Measurements from ENCODE around the gene RIPOR3.

The RIPOR3 gene

GRCh38 chr20:50690650-50691572 lies at the start of gene RIPOR3:
Gene RIPOR3, minus strand, starts transcription at chr20:50691542. Its CDS starts 414 bp downstream, at chr20:50691128.
- no peak for DNase-seq (ENCODE audit: extremely low read depth in 1 of 2, low read depth in 1 of 2)

GRCh38 chr20:50737352-50737751 lies 46.0 kb upstream of the RIPOR3 start:
- DNase-seq (ENCODE audit: extremely low read depth in 1 of 2, low read depth in 1 of 2): no peak

- no peak for DNase-seq (ENCODE audit: extremely low read depth in 1 of 2, low read depth in 1 of 2)
These were observed 44.5 kb upstream of the RIPOR3 start for GRCh38 chr20:50735813-50736212.

- no peak for DNase-seq (ENCODE audit: extremely low read depth in 1 of 2, low read depth in 1 of 2)
These were observed 43.7 kb upstream of the RIPOR3 start for GRCh38 chr20:50734730-50735679.

GRCh38 chr20:50733644-50734349 lies 42.5 kb upstream of the RIPOR3 start:
- DNase-seq (ENCODE audit: extremely low read depth in 1 of 2, low read depth in 1 of 2): no peak

- DNase-seq (ENCODE audit: extremely low read depth in 1 of 2, low read depth in 1 of 2): no peak
These were observed 40.8 kb upstream of the RIPOR3 start for GRCh38 chr20:50731930-50732690.

GRCh38 chr20:50731055-50731929 lies 40.0 kb upstream of the RIPOR3 start, which contains the start of gene PARD6B:
Gene PARD6B, plus strand, starts transcription at chr20:50731580. Its CDS starts 207 bp downstream, at chr20:50731787.
- peak; percentile 99 for DNase-seq (ENCODE audit: extremely low read depth in 1 of 2, low read depth in 1 of 2)

- no peak for DNase-seq (ENCODE audit: extremely low read depth in 1 of 2, low read depth in 1 of 2)
These were observed 39.4 kb upstream of the RIPOR3 start for GRCh38 chr20:50730765-50731054.

- no peak for DNase-seq (ENCODE audit: extremely low read depth in 1 of 2, low read depth in 1 of 2)
These were observed 38.8 kb upstream of the RIPOR3 start for GRCh38 chr20:50729901-50730764.

GRCh38 chr20:50728981-50729874 lies 37.9 kb upstream of the RIPOR3 start:
- DNase-seq (ENCODE audit: extremely low read depth in 1 of 2, low read depth in 1 of 2): no peak

- DNase-seq (ENCODE audit: extremely low read depth in 1 of 2, low read depth in 1 of 2): no peak
These were observed 37.2 kb upstream of the RIPOR3 start for GRCh38 chr20:50728486-50728980.

- no peak for DNase-seq (ENCODE audit: extremely low read depth in 1 of 2, low read depth in 1 of 2)
These were observed 36.6 kb upstream of the RIPOR3 start for GRCh38 chr20:50727792-50728485.

GRCh38 chr20:50726955-50727791 lies 35.8 kb upstream of the RIPOR3 start:
- no peak for DNase-seq (ENCODE audit: extremely low read depth in 1 of 2, low read depth in 1 of 2)

GRCh38 chr20:50725724-50726005 lies 34.3 kb upstream of the RIPOR3 start:
- DNase-seq (ENCODE audit: extremely low read depth in 1 of 2, low read depth in 1 of 2): no peak

- DNase-seq (ENCODE audit: extremely low read depth in 1 of 2, low read depth in 1 of 2): no peak
These were observed 33.7 kb upstream of the RIPOR3 start for GRCh38 chr20:50724851-50725723.

All from activated CD8-positive, alpha-beta memory T cell treated with anti-CD3 and anti-CD28 coated beads for 1 hour (primary cell).